T-helper 9 cell (primary cell): ENCODE data around the gene PPFIBP1.
"Not testable (repeated sequence)": the region's sequence is repeated elsewhere in the genome, so short reads cannot be mapped to it uniquely, and the experiment has no call there.

Source experiments
- DNase-seq: peaks from one replicate; pipeline ENCODE4 v3.0.0-alpha.2; 2020

PPFIBP1 gene

GRCh38 chr12:27544858-27545257 is 20.9 kb downstream of the PPFIBP1 start:
- DNase-seq: not testable (repeated sequence)

- DNase-seq: no peak
Observed at GRCh38 chr12:27545665-27546064, 21.7 kb downstream of the PPFIBP1 start.

- no peak for DNase-seq
Observed at GRCh38 chr12:27547592-27547991, 23.6 kb downstream of the PPFIBP1 start.

DNA sequence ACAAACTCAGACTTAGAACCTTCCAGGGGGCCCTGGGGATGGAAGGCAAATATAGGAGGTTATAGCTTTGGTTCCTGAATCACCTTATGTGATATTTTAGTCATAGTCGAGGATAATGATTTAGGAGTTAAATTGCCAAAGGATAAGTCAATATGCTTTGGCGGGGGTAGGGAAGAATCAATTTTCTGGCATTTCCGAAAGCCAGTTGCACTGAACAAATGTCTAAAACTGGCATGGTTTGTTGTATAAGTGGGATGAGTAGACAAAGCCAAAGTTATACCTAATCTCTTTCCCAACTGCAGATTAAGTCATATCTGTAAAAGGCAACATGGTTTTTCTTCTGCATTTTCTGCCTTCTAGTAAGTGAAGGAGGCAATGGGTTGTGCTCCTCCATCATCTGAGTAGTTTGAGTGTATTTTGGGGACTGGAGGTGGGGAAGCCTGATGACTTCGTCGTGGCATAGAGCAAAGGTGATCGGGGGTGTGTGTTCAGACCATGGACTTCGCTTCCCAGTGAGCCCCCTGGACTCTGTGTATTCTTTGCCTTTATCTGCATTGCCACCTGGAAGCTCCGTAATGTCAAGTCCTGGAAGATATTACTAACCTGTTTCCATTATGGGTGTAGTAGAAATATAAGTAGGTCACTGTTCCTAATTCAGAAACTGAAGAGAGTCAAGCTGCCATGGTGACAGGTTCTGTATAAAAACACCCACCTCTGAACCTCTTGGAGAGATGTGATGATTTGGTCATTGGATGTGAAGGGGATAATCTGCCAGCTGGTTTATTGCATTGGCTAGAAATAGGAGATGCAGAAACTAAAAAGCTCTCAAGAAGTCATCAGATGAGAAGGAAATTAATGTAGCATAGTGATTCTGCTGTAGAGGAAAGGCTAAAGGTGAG is 24.5 kb downstream of the PPFIBP1 start:
- DNase-seq: no peak

- DNase-seq: no peak
Observed at GRCh38 chr12:27549236-27549800, 25.3 kb downstream of the PPFIBP1 start.

DNA sequence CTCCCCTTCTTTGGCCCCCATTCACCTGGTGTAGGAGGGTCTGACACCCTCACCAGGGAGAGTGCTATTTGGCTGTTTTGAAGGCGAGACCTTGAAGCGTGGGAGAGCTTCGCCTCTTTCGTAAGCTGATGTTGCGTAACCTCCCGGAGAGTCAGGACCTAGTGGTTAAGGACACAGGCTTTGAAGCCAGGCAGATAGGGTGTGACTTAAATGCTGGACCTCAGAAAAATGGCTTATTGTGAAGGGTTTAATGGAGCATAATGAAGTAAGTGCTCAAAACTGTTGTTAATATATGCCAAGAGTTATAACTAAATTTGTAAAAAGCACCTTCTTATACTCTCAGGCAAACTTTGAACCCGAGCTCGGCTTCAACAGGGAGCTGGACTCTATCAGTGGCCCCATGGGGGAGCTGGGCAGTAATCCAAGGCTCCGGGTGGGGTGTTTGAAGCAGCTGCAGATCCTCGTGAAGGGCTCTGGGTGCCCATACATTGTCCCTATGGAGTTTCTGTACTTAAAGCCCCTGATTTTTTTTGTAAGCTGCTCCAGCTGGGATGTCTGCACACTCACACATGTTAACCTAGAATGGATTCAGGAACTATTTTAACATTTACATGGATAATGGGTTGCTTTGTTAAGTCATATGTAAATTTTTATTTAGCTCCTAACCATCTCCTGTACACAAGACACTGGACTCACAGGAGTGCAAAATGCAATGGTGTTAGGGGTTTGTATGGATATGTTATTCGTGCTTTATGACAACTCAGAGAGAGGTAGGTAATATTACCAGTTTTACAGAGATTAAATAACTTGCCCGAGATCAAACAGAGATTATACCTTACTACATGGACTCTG is 26.0 kb downstream of the PPFIBP1 start:
- no peak for DNase-seq

GRCh38 chr12:27550653-27550975 is 26.6 kb downstream of the PPFIBP1 start:
- DNase-seq: no peak

DNA sequence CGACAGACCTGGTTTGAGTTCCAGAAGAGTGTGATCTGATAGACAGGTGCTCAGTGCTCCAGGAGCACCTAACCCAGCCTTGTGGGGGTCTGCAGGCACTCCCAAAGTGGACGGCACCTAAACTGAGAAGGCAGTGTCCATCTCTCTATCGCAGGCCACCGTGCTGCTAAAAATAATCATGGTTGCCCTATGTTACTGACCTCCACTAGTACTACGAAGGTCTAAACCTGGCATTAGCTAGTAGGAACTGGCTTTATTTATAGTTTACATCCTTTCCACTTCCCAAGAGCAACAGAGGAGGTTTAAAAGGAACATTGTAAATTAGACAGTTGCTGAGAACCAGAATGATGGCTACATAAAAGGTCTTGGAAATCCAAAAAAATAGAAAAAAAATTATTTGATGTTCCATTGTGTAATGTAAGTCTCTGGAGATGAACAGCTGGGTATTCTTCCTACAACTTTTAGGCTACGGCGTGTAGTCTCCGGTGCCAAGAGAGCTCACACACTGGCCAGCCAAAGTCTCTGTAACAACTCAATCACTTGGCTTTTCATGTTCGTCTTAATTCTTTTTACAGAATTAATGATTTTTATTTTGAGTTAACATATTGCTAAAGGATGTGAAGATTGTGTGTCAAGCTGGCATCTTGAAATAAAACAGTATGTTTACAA is 27.3 kb downstream of the PPFIBP1 start:
- DNase-seq: no peak

DNA sequence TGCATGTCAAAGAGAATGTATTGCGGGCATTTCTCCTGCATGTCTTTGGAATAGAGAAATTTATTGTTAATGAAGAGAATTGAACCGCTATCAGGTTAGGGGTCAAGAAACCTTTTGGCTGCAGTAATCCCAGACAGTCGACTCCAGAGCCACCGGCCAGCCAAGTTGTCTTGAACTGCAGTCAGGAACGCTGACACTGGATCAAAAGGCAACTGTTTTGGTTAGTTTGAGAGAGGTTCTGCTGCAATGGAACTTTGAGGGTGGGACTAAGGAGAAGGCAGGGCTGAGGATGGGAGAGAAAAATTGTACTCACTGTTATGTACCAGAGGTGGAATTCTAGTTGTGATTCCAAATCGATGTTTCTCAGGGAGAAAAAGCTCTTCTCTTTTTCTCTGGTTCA is 28.2 kb downstream of the PPFIBP1 start:
- no peak for DNase-seq

- DNase-seq: no peak
Observed at GRCh38 chr12:27552886-27553560, 29.0 kb downstream of the PPFIBP1 start.

GRCh38 chr12:27553941-27554340 is 29.9 kb downstream of the PPFIBP1 start:
- no peak for DNase-seq

DNA sequence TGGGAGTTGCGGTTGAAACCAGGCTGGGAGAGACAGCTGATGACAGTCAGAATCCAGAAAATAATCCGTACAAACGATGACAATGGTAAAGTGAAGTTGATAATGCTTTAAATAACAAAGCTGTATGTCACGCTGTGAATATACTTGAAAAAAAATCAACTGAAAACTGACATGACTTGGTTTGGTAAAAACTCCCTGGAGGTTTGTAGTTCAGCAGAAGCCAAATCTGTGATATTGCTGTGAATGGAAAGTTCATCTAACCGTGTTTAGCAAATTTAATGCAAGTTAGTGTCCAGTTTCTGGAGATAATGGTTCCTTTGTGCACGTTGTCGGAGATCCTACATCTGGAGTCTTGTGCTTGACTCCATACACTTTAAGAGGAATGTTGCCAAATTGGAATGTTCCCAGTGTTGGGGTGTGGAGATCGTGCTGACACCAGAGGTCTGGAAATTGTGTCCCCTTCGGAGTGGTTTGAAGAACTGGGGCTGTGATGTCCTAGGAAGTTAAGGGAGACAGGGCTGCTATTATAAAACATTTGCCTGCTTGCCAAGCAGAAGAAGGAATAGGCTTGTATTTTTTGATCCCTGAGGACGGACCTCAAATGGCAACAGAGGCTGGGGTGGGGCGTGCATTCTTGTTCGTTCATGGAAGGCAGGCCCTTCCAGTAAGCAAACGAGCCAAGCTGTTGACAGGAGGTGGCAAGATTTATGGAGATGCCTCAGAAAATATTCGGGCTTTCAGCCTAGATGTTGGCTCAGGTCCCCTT is 30.6 kb downstream of the PPFIBP1 start:
- no peak for DNase-seq

DNA sequence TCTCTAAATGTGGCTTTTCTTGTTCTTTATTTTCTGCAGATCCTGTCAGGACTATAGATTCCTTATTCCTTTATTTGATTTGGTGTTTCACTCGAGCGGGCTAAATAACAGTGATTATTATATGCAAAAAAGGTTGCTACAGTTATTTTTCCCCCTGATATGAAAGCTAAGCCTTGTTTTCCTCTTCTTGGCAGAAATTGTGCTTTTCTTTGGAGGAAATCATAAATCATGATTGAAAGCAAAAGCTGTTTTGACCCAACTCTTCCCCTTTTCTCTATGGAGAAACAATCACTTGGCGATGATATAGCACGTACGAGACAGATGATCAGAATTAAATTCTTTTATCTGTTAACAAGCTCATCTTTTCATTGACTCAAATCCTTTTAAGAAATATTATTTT is 31.4 kb downstream of the PPFIBP1 start:
- no peak for DNase-seq

- DNase-seq: no peak
Observed at GRCh38 chr12:27555925-27556778, 32.1 kb downstream of the PPFIBP1 start.

DNA sequence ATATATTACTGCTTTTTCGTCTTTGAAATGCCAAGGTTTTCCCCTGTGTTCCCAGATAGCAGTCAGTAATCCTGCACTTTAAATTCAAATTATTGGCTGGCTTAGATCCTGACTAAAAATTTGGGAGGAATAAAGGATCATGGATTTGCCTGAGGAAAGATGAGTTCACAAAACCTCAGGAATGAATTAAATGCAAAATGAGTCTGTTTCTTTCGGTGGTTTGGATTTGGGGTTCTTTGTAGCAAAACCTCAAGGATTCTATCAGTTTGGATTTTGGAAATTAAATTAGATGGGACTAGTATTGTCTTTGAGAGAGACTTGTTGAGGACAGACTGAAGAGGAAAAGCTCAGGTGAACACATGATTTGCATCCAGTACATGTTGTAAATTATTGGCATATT is 36.1 kb downstream of the PPFIBP1 start:
- DNase-seq: no peak

- no peak for DNase-seq
Observed at GRCh38 chr12:27561535-27562350, 37.7 kb downstream of the PPFIBP1 start.

DNA sequence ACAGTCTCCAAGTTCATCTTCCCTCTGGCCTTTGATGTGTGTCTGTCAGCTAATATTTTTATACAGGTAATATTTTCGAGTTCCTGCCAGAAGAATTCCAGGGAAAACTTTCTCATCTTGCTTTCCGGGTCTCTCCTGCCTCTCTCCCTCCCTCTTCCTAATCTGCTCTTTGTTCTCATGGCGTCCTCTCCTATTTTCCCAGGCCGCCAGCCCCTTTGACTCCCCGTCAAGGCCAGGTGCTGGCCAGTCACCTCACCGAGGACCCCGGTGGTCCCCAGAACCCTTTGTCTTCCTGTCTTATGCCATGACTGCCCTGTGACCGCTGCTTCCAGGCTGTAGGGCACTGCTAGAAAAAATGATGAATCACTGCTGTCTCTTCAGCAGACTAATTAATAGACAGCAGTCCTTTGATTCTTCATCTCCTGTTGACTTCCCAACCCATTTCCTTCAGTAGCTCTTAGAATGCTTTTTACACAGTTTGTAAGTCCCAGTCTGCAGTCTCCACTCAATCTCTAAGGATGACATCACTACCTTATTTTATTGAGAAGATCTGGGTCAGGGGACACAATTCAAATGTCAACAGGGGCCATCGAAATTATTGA is 40.7 kb downstream of the PPFIBP1 start:
- no peak for DNase-seq

DNA sequence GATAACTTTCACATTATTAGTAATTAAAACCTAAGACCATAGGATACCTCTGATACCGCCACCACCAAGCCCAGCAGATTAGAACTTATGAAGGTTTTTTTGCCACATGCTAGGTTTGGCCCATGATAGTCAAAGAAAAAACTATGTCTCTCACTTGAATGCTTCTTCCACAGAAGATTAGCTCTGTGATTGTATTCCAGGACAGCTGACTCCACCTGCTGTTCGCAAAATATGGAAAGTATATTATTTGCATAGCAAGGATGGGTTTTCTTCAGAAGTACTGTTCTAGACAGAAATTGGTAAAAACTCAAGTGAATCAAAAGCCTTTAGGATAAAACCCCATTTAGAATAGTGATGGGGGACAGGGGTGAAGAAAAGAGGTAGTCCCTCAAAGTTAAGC is 42.2 kb downstream of the PPFIBP1 start:
- no peak for DNase-seq

GRCh38 chr12:27566626-27567025 is 42.6 kb downstream of the PPFIBP1 start:
- no peak for DNase-seq
